Lung (tissue), 12 donors: ENCODE results near the gene AKAIN1. TPM values are rescaled to one million over a fixed set of nuclear protein-coding genes. Genes with fewer than 3 reads are reported as not detected.

Experiments
- ATAC-seq: fragments of 200-7000 bp; cut with Tn5 transposase; one replicate; pipeline ENCODE4 v1.9.1; 2020; ENCODE audit warnings: moderate number of reproducible peaks; ENCODE audit not compliant: insufficient read depth, low FRiP score
- DNase-seq, 3 donors: peaks; one replicate each; pipeline ENCODE4 v3.0.0-alpha.2; 2013 to 2017
- H3K27ac ChIP-seq, 2 donors: one replicate each; pipeline ENCODE4 v1.5.1; 2013; ENCODE audit warnings: mild to moderate bottlenecking in 2 of 2, moderate library complexity in 2 of 2, control low read depth in 1 of 2, inconsistent platforms in 1 of 2, low read depth in 1 of 2, low read length in 1 of 2
- H3K27me3 ChIP-seq, 3 donors: one replicate each; pipeline ENCODE4 v1.5.1; 2013; ENCODE audit warnings: low read length in 2 of 3; ENCODE audit not compliant: control insufficient read depth in 3 of 3, insufficient read depth in 3 of 3
- H3K36me3 ChIP-seq, 4 donors: one replicate each; pipeline ENCODE4 v1.5.1; 2013; ENCODE audit warnings: low read length in 4 of 4, mild to moderate bottlenecking in 1 of 4, moderate library complexity in 1 of 4; ENCODE audit not compliant: control insufficient read depth in 4 of 4, insufficient read depth in 4 of 4
- H3K4me1 ChIP-seq, 5 donors: one replicate each; pipeline ENCODE4 v1.5.1; 2013; ENCODE audit warnings: low read length in 5 of 5, mild to moderate bottlenecking in 2 of 5, moderate library complexity in 1 of 5; ENCODE audit not compliant: control insufficient read depth in 5 of 5, insufficient read depth in 5 of 5
- H3K4me3 ChIP-seq: one replicate; pipeline ENCODE4 v1.5.1; 2013; ENCODE audit warnings: mild to moderate bottlenecking, control low read depth, moderate library complexity
- H3K9ac ChIP-seq, 2 donors: one replicate each; pipeline ENCODE4 v1.5.1; 2013; ENCODE audit warnings: low read length in 2 of 2, control low read depth in 1 of 2; ENCODE audit not compliant: insufficient read depth in 1 of 2
- H3K9me3 ChIP-seq, 4 donors: one replicate each; pipeline ENCODE4 v1.5.1; 2013; ENCODE audit warnings: low read length in 3 of 4, mild to moderate bottlenecking in 1 of 4, moderate library complexity in 1 of 4; ENCODE audit not compliant: control insufficient read depth in 4 of 4, insufficient read depth in 3 of 4
- CTCF ChIP-seq: IDR thresholded peaks from 2 replicates; pipeline ENCODE4 v1.5.1; 2012; ENCODE audit warnings: mild to moderate bottlenecking; ENCODE audit errors: control extremely low read depth, extremely low read depth
- WGBS, 2 donors: extraction: QIAGEN DNeasy Blood & Tissue Kit; methylation state at CpG; one replicate each; pipeline ENCODE4 v1.1.7; 2013; 5-methylcytosine and 5-hydroxymethylcytosine counted together
- polyA plus RNA-seq, 2 donors: library from polyadenylated mRNA; stranded (reverse); fragments of 200-250 nt; gene quantifications; one replicate each; pipeline ENCODE4 v1.2.1, GENCODE V29; 2013
- total RNA-seq, 2 donors: library from RNA; depleted of rRNA in 1 of 2; stranded (reverse); fragments of >200 nt in 1 of 2; gene quantifications; one replicate each; pipeline ENCODE4 v1.2.1, GENCODE V29; 2014 to 2021
- donor health status: control.
- donor health status: control.
- donor health status: Bipolar disorder and iron deficiency.
- donor health status: healthy.
- donor health status: DM: yes; HTN: yes; CAD: no.

The AKAIN1 gene
- total and polyA plus RNA-seq, 4 donors, result not detected

- Histone ChIP-seq H3K9me3 (peaks cover 0 to 2% (median 0%) of the 10 kb centered on the region in 4 donors), H3K27ac (no peak overlapping the region), H3K9ac (no peak overlapping the region), H3K36me3 (no peaks in the 10 kb centered on the region), H3K4me3 (no peak overlapping the region), H3K4me1 (no peaks in the 10 kb centered on the region), H3K27me3 (no peaks in the 10 kb centered on the region)
- ATAC-seq, result no peak
- no peak for TF ChIP-seq CTCF
- 71 to 76% methylated on average over 5 of the region's 5 CpGs for WGBS, 2 donors
- no peak for DNase-seq
Observed at GRCh38 chr18:5155907-5156287, 41.2 kb downstream of the AKAIN1 start.

GRCh38 chr18:5155218-5155906, 41.7 kb downstream of the AKAIN1 start:
- no peaks in the 10 kb centered on the region for H3K27me3 ChIP-seq
- no peak overlapping the region for H3K4me3 ChIP-seq
- no peaks in the 10 kb centered on the region for H3K36me3 ChIP-seq
- ATAC-seq (no peak), DNase-seq (no peak)
- no peak overlapping the region for H3K9ac ChIP-seq
- no peaks in the 10 kb centered on the region for H3K4me1 ChIP-seq
- H3K27ac ChIP-seq, result no peak overlapping the region
- 86 to 92% methylated on average over 17 of the region's 17 CpGs for WGBS, 2 donors
- H3K9me3 ChIP-seq, result peaks cover 0 to 3% (median 0%) of the 10 kb centered on the region in 4 donors
- TF ChIP-seq CTCF, result no peak

GRCh38 chr18:5152343-5153020, 44.6 kb downstream of the AKAIN1 start:
- no peaks in the 10 kb centered on the region for H3K27me3 ChIP-seq
- WGBS, 2 donors, result 81 to 85% methylated on average over 6 of the region's 6 CpGs

More at GRCh38 chr18:5152343-5153020, 44.6 kb downstream of the AKAIN1 start:
- no peak overlapping the region for H3K9ac ChIP-seq
- no peak for DNase-seq
- no peak for ATAC-seq
- no peaks in the 10 kb centered on the region for H3K4me1 ChIP-seq
- no peak for TF ChIP-seq CTCF
- H3K36me3 ChIP-seq, result no peaks in the 10 kb centered on the region
- H3K9me3 ChIP-seq, result peaks cover 0 to 3% (median 0%) of the 10 kb centered on the region in 4 donors
- no peak overlapping the region for H3K4me3 ChIP-seq
- H3K27ac ChIP-seq, result no peak overlapping the region
